Measurements from ENCODE around the gene TPGS2. TPM values are rescaled to one million over a fixed set of nuclear protein-coding genes. Genes with fewer than 3 reads are reported as not detected.
"Not testable (repeated sequence)": the region's sequence is repeated elsewhere in the genome, so short reads cannot be mapped to it uniquely, and the experiment has no call there.

Gene TPGS2
- total and polyA plus RNA-seq, 2 donors from 2014 or later, result 63.0 to 75.0 TPM

- no peak for TF ChIP-seq CTCF (IDR thresholded peaks at IDR 0.05; ENCODE audit: borderline replicate concordance, extremely low read depth, insufficient read depth)
- Histone ChIP-seq H3K9me3 (ENCODE audit: control insufficient read depth in 2 of 3, insufficient read depth in 1 of 3, low read length in 3 of 3) (no peaks in the 10 kb centered on the region), H3K27me3 (ENCODE audit: control insufficient read depth, insufficient read depth, low read length) (no peaks in the 10 kb centered on the region), H3K27ac (ENCODE audit: low read depth in 2 of 2, low read length in 2 of 2) (no peak overlapping the region), H3K36me3 (ENCODE audit: control insufficient read depth in 2 of 3, insufficient read depth in 3 of 3, low read length in 3 of 3) (no peaks in the 10 kb centered on the region), H3K4me1 (ENCODE audit: control insufficient read depth in 2 of 3, insufficient read depth in 2 of 3, low read depth in 1 of 3, low read length in 3 of 3) (peaks cover 0 to 2% (median 0%) of the 10 kb centered on the region in 3 donors), H3K9ac (ENCODE audit: low read length in 3 of 3) (no peak overlapping the region), H3K4me3 (ENCODE audit: low read length in 3 of 3) (no peak overlapping the region)
- intact Hi-C loops (cut with DNase I), result no loop called here
- no peak for FAIRE-seq
- DNase-seq, result no peak
Measured at GRCh38 chr18:36769172-36769571, 59.6 kb downstream of the TPGS2 start.

DNA sequence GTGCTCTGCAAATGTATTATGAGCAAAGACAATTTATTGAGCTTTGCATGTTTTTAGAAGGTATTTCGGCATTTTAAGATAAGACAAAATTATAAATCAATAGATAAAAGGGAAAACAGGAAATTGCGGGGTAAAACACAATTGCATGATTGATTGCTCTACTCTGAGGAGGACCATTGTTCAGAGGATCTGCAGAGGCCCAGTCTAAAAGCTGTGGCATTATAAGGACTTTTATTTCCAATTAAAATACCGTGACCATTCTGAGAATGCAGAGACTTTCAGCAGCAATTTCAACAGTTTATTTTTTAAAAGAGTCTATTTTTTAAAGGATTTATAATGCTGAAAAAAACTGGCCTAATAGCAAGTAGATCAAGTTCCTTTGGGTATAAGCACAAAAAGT lies 62.0 kb downstream of the TPGS2 start:
- FAIRE-seq (no peak), DNase-seq (no peak)
- Histone ChIP-seq H3K4me1 (ENCODE audit: control insufficient read depth in 2 of 3, insufficient read depth in 2 of 3, low read depth in 1 of 3, low read length in 3 of 3) (peaks cover 0 to 2% (median 0%) of the 10 kb centered on the region in 3 donors), H3K27me3 (ENCODE audit: control insufficient read depth, insufficient read depth, low read length) (no peaks in the 10 kb centered on the region), H3K27ac (ENCODE audit: low read depth in 2 of 2, low read length in 2 of 2) (no peak overlapping the region), H3K9ac (ENCODE audit: low read length in 3 of 3) (no peak overlapping the region), H3K9me3 (ENCODE audit: control insufficient read depth in 2 of 3, insufficient read depth in 1 of 3, low read length in 3 of 3) (no peaks in the 10 kb centered on the region), H3K4me3 (ENCODE audit: low read length in 3 of 3) (no peak overlapping the region), H3K36me3 (ENCODE audit: control insufficient read depth in 2 of 3, insufficient read depth in 3 of 3, low read length in 3 of 3) (peaks cover 0 to 2% (median 0%) of the 10 kb centered on the region in 3 donors)
- no peak for TF ChIP-seq CTCF (IDR thresholded peaks at IDR 0.05; ENCODE audit: borderline replicate concordance, extremely low read depth, insufficient read depth)
- intact Hi-C loops (cut with DNase I), result no loop called here

DNA sequence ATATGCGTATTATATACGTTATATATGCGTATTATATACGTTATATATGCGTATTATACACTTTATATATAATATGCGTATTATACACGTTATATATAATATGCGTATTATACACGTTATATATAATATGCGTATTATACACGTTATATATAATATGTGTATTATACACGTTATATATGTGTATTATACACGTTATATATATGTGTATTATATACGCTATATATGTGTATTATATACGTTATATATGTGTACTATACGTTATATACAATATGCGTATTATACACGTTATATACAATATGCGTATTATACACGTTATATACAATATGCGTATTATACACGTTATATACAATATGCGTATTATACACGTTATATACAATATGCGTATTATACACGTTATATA lies 65.8 kb downstream of the TPGS2 start:
- intact Hi-C loops (cut with DNase I); H3K4me3 ChIP-seq (ENCODE audit: low read length in 3 of 3): not testable (repeated sequence)
- peak; percentile 99 for FAIRE-seq

DNA sequence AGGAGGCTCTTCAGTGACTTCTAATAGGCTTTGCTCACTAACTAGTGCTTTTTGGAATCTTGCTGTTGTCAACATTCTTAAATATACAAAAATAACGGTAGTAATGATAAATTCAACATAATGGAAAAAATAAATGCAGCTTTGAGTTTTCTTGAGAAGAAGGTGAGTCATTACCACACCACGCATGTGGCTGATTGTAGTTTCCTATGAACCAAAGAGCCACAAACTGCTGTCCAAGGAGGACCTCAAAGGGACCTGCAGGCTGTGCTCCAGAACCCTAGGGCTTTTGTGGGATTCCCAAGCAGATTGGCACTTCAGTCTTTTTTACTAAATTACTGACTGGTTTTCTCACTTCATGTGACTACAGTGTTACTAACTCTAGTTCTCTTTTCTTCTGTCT lies 66.7 kb downstream of the TPGS2 start:
- FAIRE-seq (no peak), DNase-seq (no peak)
- Histone ChIP-seq H3K27ac (ENCODE audit: low read depth in 2 of 2, low read length in 2 of 2) (no peak overlapping the region), H3K4me1 (ENCODE audit: control insufficient read depth in 2 of 3, insufficient read depth in 2 of 3, low read depth in 1 of 3, low read length in 3 of 3) (peaks cover 0 to 11% (median 6%) of the 10 kb centered on the region in 3 donors), H3K36me3 (ENCODE audit: control insufficient read depth in 2 of 3, insufficient read depth in 3 of 3, low read length in 3 of 3) (peaks cover 0 to 12% (median 3%) of the 10 kb centered on the region in 3 donors), H3K9ac (ENCODE audit: low read length in 3 of 3) (no peak overlapping the region), H3K27me3 (ENCODE audit: control insufficient read depth, insufficient read depth, low read length) (no peaks in the 10 kb centered on the region), H3K9me3 (ENCODE audit: control insufficient read depth in 2 of 3, insufficient read depth in 1 of 3, low read length in 3 of 3) (no peaks in the 10 kb centered on the region), H3K4me3 (ENCODE audit: low read length in 3 of 3) (no peak overlapping the region)
- no peak for TF ChIP-seq CTCF (IDR thresholded peaks at IDR 0.05; ENCODE audit: borderline replicate concordance, extremely low read depth, insufficient read depth)
- intact Hi-C loops (cut with DNase I), result no loop called here

More for the DNA sequence above, 65.8 kb downstream of the TPGS2 start:
- H3K4me1 ChIP-seq (ENCODE audit: control insufficient read depth in 2 of 3, insufficient read depth in 2 of 3, low read depth in 1 of 3, low read length in 3 of 3), result peaks cover 0 to 11% (median 6%) of the 10 kb centered on the region in 3 donors
- not testable (repeated sequence) for H3K27ac ChIP-seq (ENCODE audit: low read depth in 2 of 2, low read length in 2 of 2); DNase-seq; H3K9me3 ChIP-seq (ENCODE audit: control insufficient read depth in 2 of 3, insufficient read depth in 1 of 3, low read length in 3 of 3); H3K9ac ChIP-seq (ENCODE audit: low read length in 3 of 3); H3K27me3 ChIP-seq (ENCODE audit: control insufficient read depth, insufficient read depth, low read length)
- H3K36me3 ChIP-seq (ENCODE audit: control insufficient read depth in 2 of 3, insufficient read depth in 3 of 3, low read length in 3 of 3), result peaks cover 0 to 12% (median 3%) of the 10 kb centered on the region in 3 donors
